GM12878 (cell line): ENCODE measurements around the gene SUB1. TPM values are rescaled to one million over a fixed set of nuclear protein-coding genes. Genes with fewer than 3 reads are reported as not detected.
"Not testable (repeated sequence)": the region's sequence is repeated elsewhere in the genome, so short reads cannot be mapped to it uniquely, and the experiment has no call there.

Experiments
- ATAC-seq: fragments of 200-7000 bp; cut with Tn5 transposase; 3 replicates; pipeline ENCODE4 v1.9.1; 2020; ENCODE audit warnings: mild to moderate bottlenecking, moderate library complexity
- BruUV-seq: library from RNA; stranded (reverse); fragments of 400-500 nt; replicated peaks from 2 replicates; lab custom pipeline; 2021; lab: Mats Ljungman, UMichigan
- CTCF ChIA-PET: fragments of 300-600 bp; sonication (Branson Sonifier 250); formaldehyde crosslinking; extraction: SDS; loops from one replicate; lab custom pipeline; 2021; ENCODE audit warnings: inconsistent platforms; lab: Yijun Ruan, JAX
- POLR2A ChIA-PET: fragments of 350-600 bp; formaldehyde crosslinking; extraction: SDS; loops from one replicate; lab custom pipeline; 2021; ENCODE audit warnings: inconsistent platforms; lab: Charles Lee
- RAD21 ChIA-PET: fragments of 300-600 bp; sonication (Branson Sonifier 250); formaldehyde crosslinking; loops from one replicate; lab custom pipeline; 2023; ENCODE audit warnings: antibody characterized with exemption; ENCODE audit not compliant: unreplicated experiment; lab: Charles Lee
- SMC1A ChIA-PET: fragments of 300-600 bp; sonication (Branson Sonifier 250); formaldehyde crosslinking; loops from one replicate; lab custom pipeline; 2023; ENCODE audit not compliant: unreplicated experiment, uncharacterized antibody; lab: Charles Lee
- DNase-seq: peaks from one replicate; pipeline ENCODE4 v3.0.0-alpha.2; 2011; ENCODE audit warnings: low read depth, low spot score
- FAIRE-seq: peaks from 3 replicates; lab custom pipeline; 2011; peaks lifted over from hg19 to GRCh38; lab: Jason Lieb, UNC
- H2AFZ ChIP-seq: 2 replicates; pipeline ENCODE4 v1.6.0; 2011; ENCODE audit warnings: low read depth, low read length, control low read depth; ENCODE audit not compliant: control insufficient read depth
- H3K27ac ChIP-seq: 2 replicates; pipeline ENCODE4 v1.5.1; 2011; ENCODE audit warnings: control low read depth; ENCODE audit not compliant: control insufficient read depth, insufficient read depth
- H3K27me3 ChIP-seq, 2 experiments: replicated peaks in 1 of 2; 2 replicates each; pipeline versions ENCODE4 v1.6.0 to v1.6.1; 2011; ENCODE audit warnings: low read length in 1 of 2; ENCODE audit not compliant: control insufficient read depth in 2 of 2, insufficient read depth in 2 of 2
- H3K36me3 ChIP-seq, 2 experiments: 2 replicates each; pipeline ENCODE4 v1.5.1; 2011; ENCODE audit warnings: low read length in 1 of 2; ENCODE audit not compliant: control insufficient read depth in 2 of 2, insufficient read depth in 2 of 2
- H3K4me1 ChIP-seq: 2 replicates; pipeline ENCODE4 v1.6.1; 2011; ENCODE audit warnings: mild to moderate bottlenecking, low read length, moderate library complexity, mixed read lengths; ENCODE audit not compliant: control insufficient read depth, insufficient read depth
- H3K4me2 ChIP-seq: 2 replicates; pipeline ENCODE4 v1.6.0; 2011; ENCODE audit warnings: control low read depth; ENCODE audit not compliant: control insufficient read depth, insufficient read depth
- H3K4me3 ChIP-seq: fragments of 200-600 bp; sonication (generic); 2 replicates; pipeline ENCODE4 v1.5.1; 2016
- H3K79me2 ChIP-seq: 2 replicates; pipeline ENCODE4 v1.6.0; 2011; ENCODE audit warnings: low read length; ENCODE audit not compliant: control insufficient read depth, insufficient read depth
- H3K9ac ChIP-seq: 2 replicates; pipeline ENCODE4 v1.8.0; 2011; ENCODE audit warnings: low read length, control low read depth, mixed read lengths; ENCODE audit not compliant: control insufficient read depth, insufficient read depth
- H3K9me3 ChIP-seq: replicated peaks from 3 replicates; pipeline ENCODE4 v1.5.1; 2011; ENCODE audit warnings: mild to moderate bottlenecking, low read length; ENCODE audit not compliant: control insufficient read depth, insufficient read depth
- H4K20me1 ChIP-seq: 2 replicates; pipeline ENCODE4 v1.6.0; 2011; ENCODE audit not compliant: control insufficient read depth, insufficient read depth
- CREB1 ChIP-seq: IDR thresholded peaks from 2 replicates; pipeline ENCODE4 v1.6.1; 2012; ENCODE audit warnings: low read depth, mild to moderate bottlenecking, inconsistent platforms
- CREM ChIP-seq: IDR thresholded peaks from 2 replicates; pipeline ENCODE4 v1.6.1; 2014; ENCODE audit warnings: antibody characterized with exemption, low read depth
- EED ChIP-seq: sonication (generic); IDR thresholded peaks from 2 replicates; pipeline ENCODE4 v1.6.1; 2016; ENCODE audit warnings: antibody characterized with exemption, low read depth
- EP300 ChIP-seq, 2 experiments: fragments of 150-350 bp in 1 of 2; IDR thresholded peaks; 2 replicates each; pipeline ENCODE4 v1.6.1; 2011 to 2012; ENCODE audit warnings: low read depth in 2 of 2, low read length in 2 of 2, borderline replicate concordance in 1 of 2, improper control_type of control experiment in 1 of 2, inconsistent platforms in 1 of 2; ENCODE audit not compliant: control insufficient read depth in 1 of 2
- ETV6 ChIP-seq, 2 experiments: fragments of 450-650 bp in 1 of 2; IDR thresholded peaks in 1 of 2; conservative IDR thresholded peaks in 1 of 2; 2 replicates each; pipeline ENCODE4 v1.6.1; 2014; ENCODE audit warnings: antibody characterized with exemption in 1 of 2, borderline replicate concordance in 1 of 2, low read depth in 1 of 2, mild to moderate bottlenecking in 1 of 2, moderate library complexity in 1 of 2
- HDGF ChIP-seq: fragments of 450-650 bp; IDR thresholded peaks from 2 replicates; pipeline ENCODE4 v1.6.1; 2016; ENCODE audit warnings: antibody characterized with exemption
- IRF4 ChIP-seq: IDR thresholded peaks from 2 replicates; pipeline ENCODE4 v1.6.1; 2011; ENCODE audit warnings: low read depth, low read length
- JUNB ChIP-seq: IDR thresholded peaks from 2 replicates; pipeline ENCODE4 v1.6.1; 2016; ENCODE audit warnings: antibody characterized with exemption, mild to moderate bottlenecking
- KAT2A ChIP-seq: conservative IDR thresholded peaks from 2 replicates; pipeline ENCODE4 v1.6.1; 2011; ENCODE audit warnings: low read depth, low read length; ENCODE audit not compliant: control insufficient read depth
- POLR2AphosphoS5 ChIP-seq: IDR thresholded peaks from 2 replicates; pipeline ENCODE4 v1.6.1; 2011; ENCODE audit warnings: mild to moderate bottlenecking, low read length, inconsistent platforms
- RUNX3 ChIP-seq: IDR thresholded peaks from 2 replicates; pipeline ENCODE4 v1.6.1; 2012; ENCODE audit warnings: low read length, inconsistent platforms
- SPI1 ChIP-seq: IDR thresholded peaks from 2 replicates; pipeline ENCODE4 v1.6.1; 2011; ENCODE audit warnings: low read depth, mild to moderate bottlenecking, low read length, moderate library complexity, borderline replicate concordance; ENCODE audit not compliant: insufficient read depth
- ZNF384 ChIP-seq: IDR thresholded peaks from 2 replicates; pipeline ENCODE4 v1.6.1; 2012; ENCODE audit warnings: low read depth, mild to moderate bottlenecking, low read length, improper control_type of control experiment, borderline replicate concordance
- WGBS: methylation state at CpG from one replicate; pipeline ENCODE4 v1.1.6; 2016; ENCODE audit warnings: low lambda C conversion rate; ENCODE audit not compliant: insufficient replicate concordance, insufficient coverage; ENCODE audit errors: missing lambda C conversion rate; 5-methylcytosine and 5-hydroxymethylcytosine counted together
- in situ Hi-C: fragments of 300-500 bp; cut with MboI; formaldehyde crosslinking; loops from 9 replicates; pipeline ENCODE4 v1.14.3; 2018; ENCODE audit warnings: mixed read lengths
- intact Hi-C: fragments of 100-400 bp; cut with micrococcal nuclease; formaldehyde crosslinking; loops from one replicate; pipeline ENCODE4 v1.14.2; 2022; ENCODE audit not compliant: unreplicated experiment
- polyA plus RNA-seq, 11 experiments: library from polyadenylated mRNA; depleted of rRNA in 4 of 11; unstranded in 6 of 11; stranded (reverse) in 5 of 11; fragments of >200 nt; fragmentation: Nextera tagmentation in 4 of 11; fragmentation: Illumina TruSeq in 1 of 11; extraction: Ambion mirVana in 4 of 11; extraction: Trizol in 1 of 11; gene quantifications; 1 replicate in 1 of 11; 2 replicates in 10 of 11; pipeline versions ENCODE4 v1.2.1 to v1.2.3, GENCODE V29; 2011 to 2016; ENCODE audit warnings: inconsistent platforms in 2 of 11, missing spikeins in 2 of 11, low read depth in 1 of 11
- total RNA-seq, 4 experiments: library from RNA; depleted of rRNA in 3 of 4; stranded (reverse); fragments of >200 nt in 3 of 4; fragmentation: Illumina TruSeq in 1 of 4; extraction: Trizol in 1 of 4; gene quantifications; 2 replicates each; pipeline versions ENCODE4 v1.2.1 to v1.2.3, GENCODE V29; 2013 to 2021

Gene SUB1
- total and polyA plus RNA-seq, 10 of the 15 experiments (the other 5 are each of a cell fraction or from before 2014, with no cell fraction given) = 468 to 2,785 (median 1,145) TPM

DNA sequence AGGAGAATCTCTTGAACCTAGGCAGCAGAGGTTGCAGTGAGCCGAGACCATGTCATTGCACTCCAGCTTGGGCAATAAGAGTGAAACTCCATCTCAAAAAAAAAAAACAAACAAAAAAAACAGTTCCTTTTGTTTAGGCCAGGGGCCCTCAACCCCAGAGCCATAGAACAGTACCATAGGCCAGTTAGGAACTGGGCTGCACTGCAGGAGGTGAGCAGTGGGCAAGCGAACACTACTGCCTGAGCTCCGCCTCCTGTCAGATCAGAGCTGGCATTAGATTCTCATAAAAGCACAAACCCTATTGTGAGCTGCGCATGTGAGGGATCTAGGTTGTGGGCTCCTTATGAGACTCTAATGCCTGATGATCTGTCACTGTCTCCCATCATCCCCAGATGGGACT is 49.1 kb upstream of the SUB1 start:
- ChIA-PET POLR2A (interaction anchor here (0.6 to 2.8 kb wide), 6 partner anchors 9 to 47 kb away, joined by 3 to 44 read pairs (median 4); partner anchors contain the start of gene SUB1), SMC1A (interaction anchor here (0.6 to 21.0 kb wide), 9 partner anchors 11 to 1314 kb away, joined by 3 to 505 read pairs (median 11); partner anchors contain the start of gene SUB1)
- Histone ChIP-seq H3K9ac (no peak overlapping the region), H4K20me1 (no peaks in the 10 kb centered on the region), H3K27me3 (no peaks in the 10 kb centered on the region), H2AFZ (no peak overlapping the region), H3K9me3 (no peaks in the 10 kb centered on the region), H3K27ac (no peak overlapping the region)
- DNase-seq (no peak), FAIRE-seq (no peak), ATAC-seq (0 out of 3 replicates have a peak, but pooled peaks have one; percentile 0)
- WGBS = 58% methylated on average over 4 of the region's 4 CpGs
- intact Hi-C loops = loop anchor here (5.0 kb wide), 1 partner anchor 364 kb away; the partner anchor contains the start of gene GOLPH3
- TF ChIP-seq POLR2AphosphoS5 (no peak), KAT2A (no peak), ZNF384 (peak; percentile 48; the same call in 1 of the 2 replicates)
- TF ChIP-seq, all 136 proteins: peak for 1
- Histone ChIP-seq H3K36me3 (no peaks in the 10 kb centered on the region), H3K4me3 (no peak overlapping the region; the same call in 1 of the 2 replicates), H3K79me2 (peaks cover 2% of the 10 kb centered on the region; the same call in 1 of the 2 replicates), H3K4me1 (peaks cover 62% of the 10 kb centered on the region), H3K4me2 (peak overlapping the region; percentile 61)
- CTCF ChIA-PET = interaction anchor here (0.8 to 6.7 kb wide), 5 partner anchors 9 to 53 kb away, joined by 3 to 51 read pairs (median 5); partner anchors contain the start of gene SUB1
- RAD21 ChIA-PET = interaction anchor here (1.2 to 13.0 kb wide), 5 partner anchors 9 to 50 kb away, joined by 6 to 355 read pairs (median 9); partner anchors contain the start of gene SUB1
- in situ Hi-C loops = loop anchor here (5.0 kb wide), 1 partner anchor 46 kb away; no protein-coding TSS in a partner anchor
- no TSS peak for BruUV-seq

DNA sequence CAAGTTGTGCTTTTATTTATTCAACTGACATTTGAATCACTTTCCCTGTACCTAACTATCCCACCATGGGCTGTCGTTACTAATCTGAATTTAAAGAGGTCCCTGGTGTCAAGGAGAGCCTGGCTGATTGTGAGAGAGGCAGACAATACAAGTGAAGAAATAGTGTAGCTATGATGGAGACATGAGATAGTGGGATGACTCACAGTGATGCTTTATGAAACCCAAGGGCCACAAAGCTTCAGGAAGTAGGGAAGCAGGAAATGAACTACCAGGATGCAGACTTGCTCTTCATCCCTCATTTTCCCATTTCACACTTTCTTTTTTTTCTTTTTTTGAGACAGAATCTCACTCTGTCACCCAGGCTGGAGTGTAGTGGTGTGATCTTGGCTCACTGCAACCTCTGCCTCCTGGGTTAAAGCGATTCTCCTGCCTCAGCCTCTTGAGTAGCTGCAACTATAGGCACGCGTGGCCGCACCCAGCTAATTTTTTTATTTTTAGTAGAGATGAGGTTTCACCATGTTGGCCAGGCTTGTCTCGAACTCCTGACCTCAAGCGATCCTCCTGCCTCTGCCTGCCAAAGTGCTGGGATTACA is 47.8 kb upstream of the SUB1 start:
- ChIA-PET POLR2A (interaction anchor here (1.0 to 2.8 kb wide), 4 partner anchors 10 to 53 kb away, joined by 4 to 44 read pairs (median 6); partner anchors contain the start of gene SUB1), RAD21 (interaction anchor here (0.8 to 13.0 kb wide), 6 partner anchors 10 to 49 kb away, joined by 3 to 355 read pairs (median 8); partner anchors contain the start of gene SUB1), CTCF (interaction anchor here (0.7 to 6.7 kb wide), 6 partner anchors 28 to 52 kb away, joined by 3 to 51 read pairs (median 16); partner anchors contain the start of gene SUB1), SMC1A (interaction anchor here (0.8 to 21.0 kb wide), 10 partner anchors 9 to 1313 kb away, joined by 3 to 505 read pairs (median 8); partner anchors contain the start of gene SUB1)
- not testable (repeated sequence) for H3K27me3 ChIP-seq, H3K36me3 ChIP-seq, H3K79me2 ChIP-seq, DNase-seq, BruUV-seq, H3K9me3 ChIP-seq, H3K9ac ChIP-seq, H2AFZ ChIP-seq, FAIRE-seq, H4K20me1 ChIP-seq
- peak overlapping the region; percentile 67 for H3K27ac ChIP-seq
- in situ Hi-C loops = loop anchor here (5.0 kb wide), 1 partner anchor 45 kb away; no protein-coding TSS in a partner anchor
- 0 out of 2 replicates have a peak overlapping the region, but pooled peaks have one; percentile 18 for H3K4me3 ChIP-seq
- ATAC-seq = peak; percentile 51
- H3K4me1 ChIP-seq = peaks cover 71% of the 10 kb centered on the region
- intact Hi-C loops = loop anchor here (1.0 to 5.0 kb wide), 2 partner anchors 46 to 365 kb away; partner anchors contain the start of gene GOLPH3
- H3K4me2 ChIP-seq = peak overlapping the region; percentile 78
- 0 out of 2 replicates have a peak, but pooled peaks have one; percentile 5 for TF ChIP-seq SPI1
- peak in 1 of 2 experiments; percentile 38; a peak in 1 of 4 replicates for TF ChIP-seq EP300 (IDR thresholded peaks at IDR 0.05; ENCODE audit: borderline replicate concordance in 1 of 2, control insufficient read depth in 1 of 2, low read depth in 2 of 2, low read length in 2 of 2)
- 0 out of 2 replicates have a peak, but pooled peaks have one; percentile 21 for TF ChIP-seq IRF4
- TF ChIP-seq CREB1 = peak; percentile 68; the same call in 1 of the 2 replicates
- TF ChIP-seq RUNX3 = 0 out of 2 replicates have a peak, but pooled peaks have one; percentile 37
- peak in 1 of 2 experiments; percentile 86; a peak in 2 of 4 replicates for TF ChIP-seq ETV6 (conservative IDR thresholded peaks at IDR 0.05 in 1 of 2, IDR thresholded peaks at IDR 0.05 in 1 of 2; ENCODE audit: borderline replicate concordance in 1 of 2, low read depth in 1 of 2)
- peak; percentile 77; the same call in 1 of the 2 replicates for TF ChIP-seq HDGF
- peak; percentile 64 for TF ChIP-seq JUNB
- peak; percentile 39; the same call in 1 of the 2 replicates for TF ChIP-seq CREM
- TF ChIP-seq EED = peak; percentile 50
- WGBS = 0% methylated on average over 7 of the region's 7 CpGs
